Measurements from ENCODE around the gene RHOV.
A peak's percentile ranks its signal among the peaks of the same experiment; 100 is the strongest.

The RHOV gene

GRCh38 chr15:40902605-40903561 is 28.8 kb upstream of the RHOV start:
- peak overlapping the region; percentile 98 for H3K27ac ChIP-seq
- H3K4me1 ChIP-seq (ENCODE audit: control insufficient read depth in 1 of 2, insufficient read depth in 1 of 2, low read depth in 1 of 2, low read length in 1 of 2) = peaks cover 66 to 72% of the 10 kb centered on the region in 2 experiments

GRCh38 chr15:40901053-40901443 is 27.0 kb upstream of the RHOV start:
- no peaks in the 10 kb centered on the region for H3K27me3 ChIP-seq
- no peak overlapping the region for H3K4me3 ChIP-seq (ENCODE audit: low read depth in 1 of 2, low read length in 1 of 2)
- no peak for TF ChIP-seq CTCF (IDR thresholded peaks at IDR 0.05)
- H3K36me3 ChIP-seq = peaks cover 60% of the 10 kb centered on the region
- H3K9me3 ChIP-seq = no peaks in the 10 kb centered on the region
- peak overlapping the region; percentile 98 for H3K27ac ChIP-seq
- H3K4me1 ChIP-seq (ENCODE audit: control insufficient read depth in 1 of 2, insufficient read depth in 1 of 2, low read depth in 1 of 2, low read length in 1 of 2) = peaks cover 57 to 69% of the 10 kb centered on the region in 2 experiments

More at GRCh38 chr15:40902605-40903561, 28.8 kb upstream of the RHOV start:
- H3K9me3 ChIP-seq = no peaks in the 10 kb centered on the region
- H3K27me3 ChIP-seq = no peaks in the 10 kb centered on the region
- peak overlapping the region; percentile 58 to 70 for H3K4me3 ChIP-seq (ENCODE audit: low read depth in 1 of 2, low read length in 1 of 2)
- H3K36me3 ChIP-seq = peaks cover 46% of the 10 kb centered on the region
- peak; percentile 49 for TF ChIP-seq CTCF (IDR thresholded peaks at IDR 0.05)

GRCh38 chr15:40900256-40901052 is 26.4 kb upstream of the RHOV start:
- H3K4me1 ChIP-seq (ENCODE audit: control insufficient read depth in 1 of 2, insufficient read depth in 1 of 2, low read depth in 1 of 2, low read length in 1 of 2) = peaks cover 57 to 69% of the 10 kb centered on the region in 2 experiments
- H3K27me3 ChIP-seq = no peaks in the 10 kb centered on the region
- TF ChIP-seq CTCF (IDR thresholded peaks at IDR 0.05) = no peak
- H3K4me3 ChIP-seq (ENCODE audit: low read depth in 1 of 2, low read length in 1 of 2) = no peak overlapping the region
- H3K27ac ChIP-seq = peak overlapping the region; percentile 98
- peaks cover 65% of the 10 kb centered on the region for H3K36me3 ChIP-seq
- no peaks in the 10 kb centered on the region for H3K9me3 ChIP-seq

- no peaks in the 10 kb centered on the region for H3K9me3 ChIP-seq
- no peaks in the 10 kb centered on the region for H3K27me3 ChIP-seq
- H3K36me3 ChIP-seq = peaks cover 62% of the 10 kb centered on the region
- H3K4me1 ChIP-seq (ENCODE audit: control insufficient read depth in 1 of 2, insufficient read depth in 1 of 2, low read depth in 1 of 2, low read length in 1 of 2) = peaks cover 60 to 71% of the 10 kb centered on the region in 2 experiments
- H3K4me3 ChIP-seq (ENCODE audit: low read depth in 1 of 2, low read length in 1 of 2) = no peak overlapping the region
- no peak for TF ChIP-seq CTCF (IDR thresholded peaks at IDR 0.05)
- H3K27ac ChIP-seq = peak overlapping the region; percentile 98
Observed at GRCh38 chr15:40899536-40900207, 25.6 kb upstream of the RHOV start.
